Suppressor macrophage treated with lipopolysaccharide for 4 hours (primary cell): Measurements from ENCODE around the gene SUN2.

Source experiments
- DNase-seq: peaks from one replicate; pipeline ENCODE4 v3.0.0-alpha.2; 2020

Gene SUN2

GRCh38 chr22:38715176-38715764 is 40.5 kb downstream of the SUN2 start:
- DNase-seq: no peak

- DNase-seq: no peak
Measured at GRCh38 chr22:38713921-38714320, 41.9 kb downstream of the SUN2 start.

GRCh38 chr22:38712486-38713207 is 43.2 kb downstream of the SUN2 start:
- no peak for DNase-seq

GRCh38 chr22:38710866-38711265 is 44.9 kb downstream of the SUN2 start:
- DNase-seq: no peak

GRCh38 chr22:38710351-38710750 is 45.4 kb downstream of the SUN2 start:
- DNase-seq: no peak

GRCh38 chr22:38709306-38709705 is 46.5 kb downstream of the SUN2 start:
- no peak for DNase-seq

GRCh38 chr22:38707984-38708383 is 47.8 kb downstream of the SUN2 start:
- no peak for DNase-seq

GRCh38 chr22:38707346-38707745 is 48.5 kb downstream of the SUN2 start:
- peak; percentile 39 for DNase-seq

GRCh38 chr22:38706901-38707195 is 49.0 kb downstream of the SUN2 start:
- DNase-seq: peak; percentile 27

GRCh38 chr22:38706101-38706900 is 49.5 kb downstream of the SUN2 start:
- peak; percentile 75 for DNase-seq

- DNase-seq: peak; percentile 100
Measured at GRCh38 chr22:38705235-38706100, 50.3 kb downstream of the SUN2 start, which contains the start of gene GTPBP1. Gene GTPBP1 (plus strand): TSS chr22:38705944. CDS start chr22:38705956, 12 bp downstream.

- DNase-seq: peak; percentile 21
Measured at GRCh38 chr22:38704654-38705234, 51.1 kb downstream of the SUN2 start.

GRCh38 chr22:38700789-38701628 is 54.8 kb downstream of the SUN2 start, which contains the start of gene JOSD1:
Gene JOSD1 (minus strand): TSS chr22:38700943. CDS start chr22:38699987, 956 bp downstream.
- peak; percentile 98 for DNase-seq

GRCh38 chr22:38700270-38700788 is 55.5 kb downstream of the SUN2 start:
- peak; percentile 88 for DNase-seq

GRCh38 chr22:38699784-38700183 is 56.0 kb downstream of the SUN2 start:
- no peak for DNase-seq

GRCh38 chr22:38699143-38699542 is 56.7 kb downstream of the SUN2 start:
- DNase-seq: no peak

- no peak for DNase-seq
Measured at GRCh38 chr22:38698407-38699094, 57.2 kb downstream of the SUN2 start.

- no peak for DNase-seq
Measured at GRCh38 chr22:38697425-38698089, 58.2 kb downstream of the SUN2 start.

- DNase-seq: peak; percentile 75
Measured at GRCh38 chr22:38696606-38697424, 59.0 kb downstream of the SUN2 start.
